Stimulated activated CD4-positive, alpha-beta T cell treated with anti-CD3 and anti-CD28 coated beads, Interleukin-2, amount 100 ng/mL, for 4 hours (primary cell): Measurements from ENCODE around the gene CCDC12.

Experiments
- DNase-seq: peaks from one replicate; pipeline ENCODE4 v3.0.0-alpha.2; 2020; ENCODE audit warnings: low read depth

CCDC12 gene

DNA sequence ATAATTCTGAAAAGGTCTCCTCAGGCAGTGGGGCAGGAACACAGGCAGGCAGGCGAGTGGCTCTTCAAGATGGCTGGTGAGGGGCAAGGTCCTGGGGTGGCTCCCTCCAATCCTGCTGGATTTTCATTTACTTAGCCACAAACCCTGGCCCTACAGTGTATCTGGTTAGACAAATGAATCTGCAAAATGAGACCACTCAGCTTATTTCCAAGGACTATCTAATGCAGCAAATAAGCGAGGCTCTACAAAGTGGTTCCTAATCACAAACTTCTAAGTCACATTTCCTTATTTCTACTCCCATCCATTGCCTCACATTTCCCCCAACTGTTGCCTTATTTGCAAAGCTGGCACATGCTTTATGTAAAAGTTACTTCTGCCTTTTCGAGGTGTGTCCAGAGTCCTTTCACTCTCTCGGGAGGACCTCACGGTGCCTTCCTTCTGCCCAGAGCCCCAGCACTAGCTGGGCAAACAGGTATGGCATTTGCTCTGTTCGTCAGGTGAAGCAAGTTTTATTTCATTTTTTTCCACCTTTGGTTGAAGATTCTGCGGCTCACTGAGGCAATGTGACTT lies 40.5 kb downstream of the CCDC12 start:
- no peak for DNase-seq

DNA sequence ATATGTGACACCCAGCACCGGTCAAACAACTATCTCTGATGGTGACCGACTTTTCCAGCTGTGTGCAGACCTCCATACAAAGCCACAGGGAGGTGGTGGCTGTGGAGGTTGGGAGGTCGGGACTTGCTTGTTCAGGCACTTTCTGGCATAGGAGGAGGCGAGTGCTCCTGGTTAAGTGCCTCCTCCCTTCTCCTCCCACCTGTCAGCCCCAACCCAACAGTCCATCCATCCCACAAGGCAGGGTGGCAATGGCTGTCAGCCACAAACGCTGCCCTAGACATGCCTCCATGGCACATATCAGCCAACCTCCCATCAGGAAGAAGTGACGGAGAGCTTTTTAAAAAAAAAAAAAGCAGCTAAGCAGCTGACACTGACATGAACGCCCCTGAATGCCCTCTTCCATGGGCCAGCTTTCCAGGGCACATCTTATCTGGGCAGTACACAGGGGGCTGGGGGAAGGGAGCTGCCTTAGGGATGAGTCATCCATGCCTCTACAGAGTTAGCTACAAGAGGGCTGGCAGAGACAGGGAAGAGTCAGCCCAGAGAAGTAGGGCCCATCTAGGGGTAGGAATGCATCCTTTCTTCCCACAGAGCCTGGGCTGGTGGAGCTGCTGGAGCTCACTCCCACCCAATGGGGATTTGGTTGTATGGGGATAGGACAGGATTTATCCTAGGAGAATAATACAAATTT lies 41.2 kb downstream of the CCDC12 start:
- DNase-seq: no peak

DNA sequence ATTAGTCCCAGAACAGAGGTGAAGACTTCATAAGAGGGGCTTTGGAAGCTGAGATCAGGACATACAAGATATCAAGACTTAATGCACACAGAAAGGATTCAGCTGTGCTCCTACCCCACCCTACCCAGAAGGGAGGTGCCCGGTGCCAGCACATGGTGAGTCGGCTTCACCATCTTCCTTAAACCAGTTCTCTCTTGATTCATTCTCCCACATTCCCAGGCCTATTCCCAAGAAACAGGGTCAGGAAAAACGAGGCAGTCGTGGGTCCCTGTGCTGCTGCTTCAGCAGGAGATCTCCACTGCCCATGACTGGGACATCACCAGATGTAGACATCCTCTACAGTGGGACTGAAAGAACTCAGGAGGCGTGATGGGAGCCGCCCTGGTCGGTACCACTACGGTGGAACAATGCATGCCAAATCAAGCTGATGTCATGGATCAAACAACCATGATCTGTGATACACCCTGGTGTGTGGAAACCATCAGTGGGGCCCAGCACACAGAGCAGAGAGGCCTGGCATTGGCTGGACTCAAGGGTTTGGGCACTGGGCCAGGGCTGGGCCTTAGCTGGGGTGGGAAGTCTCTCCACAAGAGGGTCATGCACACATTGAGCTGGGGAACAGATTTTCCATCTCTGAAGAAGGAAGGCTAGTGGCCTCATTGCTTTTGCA lies 41.9 kb downstream of the CCDC12 start:
- no peak for DNase-seq

DNA sequence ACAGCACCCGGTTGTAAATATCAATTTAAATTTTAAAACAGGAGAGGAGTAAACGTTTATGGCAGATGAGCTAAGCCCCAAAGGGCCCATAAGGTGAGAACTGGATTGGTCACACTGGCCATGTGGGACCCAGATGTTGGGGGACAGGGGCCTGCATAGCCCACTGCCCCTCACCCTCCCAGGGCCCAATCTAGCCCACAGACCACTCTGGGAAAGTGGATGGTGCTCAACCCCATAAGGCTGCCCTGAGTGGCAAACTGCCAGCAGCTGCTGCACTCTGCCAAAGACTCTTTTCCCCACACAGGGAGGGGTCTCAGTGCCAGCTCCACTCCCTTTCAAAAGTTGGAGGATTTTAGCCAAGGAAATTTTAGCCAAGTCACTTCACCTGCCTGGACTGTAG lies 42.5 kb downstream of the CCDC12 start:
- no peak for DNase-seq

DNA sequence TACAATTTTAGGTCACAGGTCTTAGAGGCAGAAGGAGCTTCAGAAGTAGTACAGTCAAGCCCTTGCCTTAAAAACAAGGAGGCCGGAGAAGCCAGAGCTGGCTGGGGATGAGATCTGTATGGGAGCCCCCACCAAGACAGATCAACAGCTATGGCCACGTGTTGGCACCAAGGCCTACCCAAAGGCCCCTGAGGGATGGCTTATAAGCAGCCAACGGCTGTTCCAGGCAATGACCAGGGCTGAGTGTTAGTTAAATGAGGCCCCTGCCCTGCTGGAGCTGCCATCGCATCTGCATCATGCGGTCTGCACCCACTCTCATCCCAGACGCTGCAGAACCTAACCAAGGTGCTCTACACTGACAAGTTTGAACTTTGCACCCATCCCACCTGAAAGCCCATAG lies 43.3 kb downstream of the CCDC12 start:
- DNase-seq: no peak

DNA sequence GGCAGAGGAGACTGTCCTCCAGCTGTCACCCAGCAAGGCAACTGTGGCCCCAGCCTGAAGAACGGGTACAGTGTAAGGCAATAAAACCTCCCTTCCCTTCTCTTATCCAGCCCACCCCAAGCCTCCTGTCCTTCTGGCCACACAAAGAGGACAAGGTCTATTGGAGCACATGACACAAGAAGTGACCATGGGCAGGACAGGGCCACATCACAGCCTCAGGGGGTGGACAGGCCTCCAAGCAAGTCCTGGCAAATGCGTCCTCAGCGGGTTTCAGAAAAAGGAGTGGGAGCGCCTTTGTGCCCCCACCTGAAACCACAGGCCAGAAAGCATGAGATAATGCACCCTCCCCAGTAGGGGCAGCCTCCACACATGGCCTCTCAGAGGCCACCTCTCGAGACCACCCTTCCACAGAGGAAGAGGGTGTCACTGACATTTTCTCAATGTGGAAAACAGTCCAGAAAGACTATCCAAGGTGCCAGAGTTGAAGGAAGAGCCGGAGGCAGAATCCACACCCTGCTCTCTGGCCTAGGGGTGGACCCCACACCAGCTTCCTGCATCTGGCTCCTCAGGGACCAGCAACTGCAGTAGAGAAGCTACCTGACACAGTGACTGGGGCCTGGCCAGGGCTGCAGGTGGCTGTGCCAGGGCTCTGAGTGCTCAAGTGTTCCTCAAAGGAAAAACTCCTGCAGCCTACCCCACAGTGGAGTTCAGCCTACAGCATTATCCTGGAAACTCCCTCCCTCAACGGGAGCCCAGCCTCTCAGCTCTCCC lies 43.9 kb downstream of the CCDC12 start:
- DNase-seq: no peak

DNA sequence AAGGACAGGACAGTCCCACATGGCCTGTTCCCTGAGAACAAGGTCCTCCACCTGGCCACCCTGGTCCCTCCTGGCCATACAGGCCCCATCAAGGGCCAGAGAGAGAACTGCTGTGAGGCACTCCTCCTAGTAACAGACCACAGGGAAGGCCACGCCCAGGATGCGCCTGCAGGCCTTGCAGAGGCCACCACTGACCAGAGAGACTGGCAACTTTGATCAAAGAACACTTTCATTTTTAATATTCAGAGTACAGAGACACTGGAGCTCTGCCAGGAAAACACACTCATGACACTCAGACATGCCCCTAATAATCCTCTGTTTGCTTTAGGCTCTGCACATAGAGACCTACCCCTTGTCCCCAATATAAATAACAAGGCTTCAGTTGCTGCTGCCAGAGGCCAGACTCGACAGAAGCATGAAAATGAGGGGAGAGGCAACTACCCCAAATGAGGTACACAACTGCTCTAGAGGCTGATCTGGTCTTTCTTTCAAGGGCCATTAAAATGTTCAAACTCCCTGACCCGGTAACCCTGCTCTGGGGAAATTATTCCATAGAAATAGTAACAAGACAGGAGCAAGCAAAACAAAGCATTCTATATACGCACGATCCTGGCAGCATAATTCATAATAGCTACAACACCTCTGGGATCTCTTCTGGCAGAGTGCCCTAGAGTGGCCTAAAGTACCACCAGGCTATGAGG lies 44.8 kb downstream of the CCDC12 start:
- DNase-seq: no peak

DNA sequence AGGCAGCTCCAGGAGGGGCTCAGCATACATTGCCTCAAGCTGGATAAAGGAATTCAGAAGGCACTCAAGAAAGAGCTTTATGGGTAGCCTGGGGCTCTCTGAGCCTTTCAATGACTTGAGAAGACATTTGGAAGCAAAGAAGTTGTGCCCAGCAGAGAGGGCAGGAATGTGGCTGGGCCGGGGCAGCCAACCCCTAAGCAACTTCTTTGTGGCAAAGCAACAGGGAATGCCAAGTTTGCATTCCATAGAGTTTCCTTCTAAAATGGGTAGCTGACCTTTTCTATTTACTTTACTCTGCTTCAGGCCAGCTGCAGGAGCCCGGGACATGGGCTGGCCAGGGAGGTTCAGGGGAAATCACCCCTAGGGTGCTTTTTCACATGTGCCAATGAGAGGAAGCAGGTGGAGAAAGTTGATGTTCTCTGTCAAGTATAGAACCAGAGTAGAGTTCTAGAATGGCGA lies 45.6 kb downstream of the CCDC12 start:
- no peak for DNase-seq

DNA sequence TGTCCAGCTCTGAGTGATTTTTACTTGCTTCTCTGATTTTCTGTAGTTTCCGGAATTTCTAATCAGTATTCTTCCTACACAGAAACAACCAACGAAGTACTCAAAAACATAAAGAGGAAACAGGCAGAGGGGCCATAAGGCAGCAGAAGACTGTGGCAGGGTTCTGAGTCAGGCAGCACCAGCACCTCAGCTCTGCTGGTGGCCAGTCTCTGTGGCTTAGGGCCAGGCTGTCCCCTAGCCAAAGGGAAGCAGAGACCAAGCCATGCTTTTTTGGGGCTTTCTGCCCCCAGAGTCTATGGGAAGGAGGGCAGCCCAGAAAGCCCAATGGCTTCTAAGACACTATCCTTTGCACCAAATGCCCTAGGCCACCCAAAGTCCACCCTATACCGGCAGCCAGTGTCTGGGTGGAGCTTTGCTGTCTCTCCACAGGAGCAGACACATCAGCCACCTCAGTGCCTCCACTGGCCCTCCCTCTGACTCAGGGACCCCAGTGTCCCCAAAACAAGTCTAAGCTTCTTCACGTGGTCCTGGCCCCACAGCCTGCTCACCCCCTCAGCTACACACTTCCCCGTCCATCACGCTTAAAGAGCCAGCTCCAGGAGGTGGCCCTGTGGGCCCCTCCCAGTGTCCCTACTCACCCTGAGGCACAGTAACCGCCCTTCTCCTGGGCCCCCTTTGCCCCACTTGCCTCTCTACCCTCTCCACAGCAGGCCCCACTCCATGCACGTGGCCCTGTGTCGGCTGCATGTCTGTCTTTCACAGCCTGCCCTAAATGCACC lies 46.2 kb downstream of the CCDC12 start:
- DNase-seq: no peak

DNA sequence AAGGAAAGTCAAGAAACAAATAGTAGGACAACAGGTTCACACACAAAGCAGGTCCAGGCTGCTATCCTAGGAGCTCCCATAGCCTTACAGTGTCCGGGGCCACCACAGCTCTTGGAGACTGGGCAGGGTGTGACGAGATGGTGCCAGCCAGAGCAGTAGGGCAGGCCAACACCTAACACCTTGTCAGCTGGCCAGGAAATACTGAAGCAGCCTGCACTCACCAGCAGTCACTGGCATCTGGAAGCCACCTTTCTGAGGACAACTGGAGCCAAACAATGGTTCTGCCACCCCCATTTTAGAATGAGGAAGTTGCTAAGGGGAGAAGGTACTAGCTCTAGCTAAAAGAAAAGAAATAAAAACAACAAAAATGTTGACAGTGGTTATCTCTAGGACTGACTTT lies 47.2 kb downstream of the CCDC12 start:
- DNase-seq: no peak

DNA sequence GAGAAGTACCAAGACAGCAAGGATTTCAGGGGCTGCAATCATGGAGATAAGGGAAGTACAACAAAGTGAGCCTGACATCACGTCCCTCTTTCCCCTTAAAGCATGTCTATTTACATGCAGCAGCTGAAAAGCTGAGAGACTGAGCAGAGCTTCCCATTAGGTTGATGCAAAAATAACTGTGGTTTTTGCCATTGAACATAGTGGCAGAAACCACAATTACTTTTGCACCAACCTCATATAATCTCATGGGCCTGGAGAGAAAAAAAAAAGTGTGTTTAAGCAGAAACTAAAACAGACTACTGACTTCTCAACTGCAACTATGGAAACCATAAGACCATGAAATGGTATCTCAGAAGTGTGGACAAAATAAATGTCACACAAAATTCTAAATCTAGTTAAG lies 48.3 kb downstream of the CCDC12 start:
- no peak for DNase-seq

DNA sequence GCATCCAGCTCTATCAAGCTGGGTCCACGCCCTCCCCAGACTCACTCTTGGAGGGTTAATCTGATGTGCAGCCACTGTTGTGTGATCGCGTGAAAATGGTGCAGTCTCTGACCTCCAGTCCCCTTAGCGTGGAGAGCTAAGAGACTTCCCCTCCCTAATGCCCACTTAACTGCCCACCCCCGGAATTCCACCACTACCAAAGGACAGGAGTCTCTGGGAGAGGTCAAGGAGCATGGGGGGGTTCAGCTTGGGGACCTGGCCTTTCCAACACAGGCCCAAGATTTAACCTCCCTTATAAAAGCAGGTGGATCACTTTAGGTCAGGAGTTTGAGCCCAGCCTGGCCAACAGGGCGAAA lies 48.8 kb downstream of the CCDC12 start:
- DNase-seq: no peak

DNA sequence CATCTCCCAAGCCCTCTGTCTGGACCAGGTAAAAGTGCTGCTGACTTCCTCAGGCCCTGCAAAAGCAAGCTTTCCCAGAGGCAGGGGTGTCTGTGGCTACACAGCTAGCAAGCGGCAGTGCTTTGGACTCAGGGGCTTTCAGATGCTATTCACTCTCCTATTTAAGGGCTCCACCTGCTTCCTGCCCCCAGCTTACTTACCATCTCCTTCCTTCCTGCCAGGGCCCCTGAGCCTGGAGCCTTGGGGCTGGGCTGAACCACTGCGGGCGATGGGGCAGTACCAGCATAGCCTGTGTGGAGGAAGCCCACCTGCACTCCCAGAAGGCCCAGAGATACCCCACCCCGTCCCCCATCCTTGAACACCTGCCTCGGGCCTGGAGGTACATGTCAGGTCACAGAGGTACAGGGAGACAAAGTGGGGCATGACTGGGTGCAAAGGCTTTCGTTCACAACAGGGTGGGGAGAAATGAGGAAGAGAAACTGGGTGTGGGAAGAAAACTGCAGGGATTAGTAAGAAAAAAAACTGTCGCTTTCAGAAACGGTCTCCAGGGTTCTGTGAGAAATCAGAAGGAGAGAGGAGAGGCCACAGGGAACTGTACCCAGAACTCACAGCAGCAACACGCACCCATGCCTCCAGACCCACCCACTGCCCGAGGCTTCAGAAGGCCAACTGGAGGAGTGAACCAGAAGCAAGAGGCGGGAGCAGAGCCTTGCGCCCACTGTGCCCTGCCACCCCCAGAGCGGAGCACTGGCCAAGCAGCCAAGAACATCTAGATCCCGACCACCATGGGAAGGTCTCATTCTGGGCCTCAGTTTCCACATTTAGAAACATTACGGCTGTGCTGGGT lies 49.5 kb downstream of the CCDC12 start:
- DNase-seq: no peak

DNA sequence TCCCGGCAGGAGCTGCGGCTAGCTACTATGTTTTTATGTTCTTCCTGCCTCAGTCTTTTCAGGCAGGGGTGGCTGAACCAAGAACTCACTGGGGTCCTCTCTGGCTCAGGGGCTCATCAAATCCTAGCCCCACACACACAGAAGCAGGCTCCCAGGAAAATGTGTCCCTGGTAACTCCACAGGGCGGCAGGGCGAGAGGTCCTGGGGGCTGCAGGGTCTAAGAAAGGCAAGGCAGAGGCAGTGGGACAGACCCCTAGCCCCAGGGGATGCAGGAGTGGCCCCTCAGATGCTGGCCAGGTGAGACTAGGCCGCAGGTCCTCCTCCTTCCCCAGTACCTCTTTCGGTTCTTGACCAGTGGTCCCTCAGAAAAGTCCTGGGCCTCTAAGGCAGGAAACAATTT lies 50.1 kb downstream of the CCDC12 start:
- no peak for DNase-seq

DNA sequence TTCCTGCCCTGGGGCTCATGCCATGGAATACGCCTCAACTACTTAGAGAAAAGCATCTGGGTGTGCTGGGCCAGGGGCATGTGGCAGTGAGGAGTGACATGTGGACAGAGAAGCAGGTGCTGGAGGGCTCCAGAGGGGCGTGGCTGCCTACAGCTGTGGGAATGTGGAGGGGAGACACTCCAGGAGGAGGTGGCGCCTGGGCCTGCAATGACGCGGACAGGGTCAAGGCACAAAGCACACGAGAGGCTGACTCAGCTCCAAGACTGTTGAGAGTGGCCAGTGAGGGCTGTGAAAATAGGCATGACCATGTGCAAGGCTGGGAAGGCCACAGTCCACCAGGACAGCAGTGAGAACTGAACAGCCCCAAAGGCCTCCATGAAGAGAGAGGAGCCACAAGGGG lies 50.5 kb downstream of the CCDC12 start:
- DNase-seq: no peak

DNA sequence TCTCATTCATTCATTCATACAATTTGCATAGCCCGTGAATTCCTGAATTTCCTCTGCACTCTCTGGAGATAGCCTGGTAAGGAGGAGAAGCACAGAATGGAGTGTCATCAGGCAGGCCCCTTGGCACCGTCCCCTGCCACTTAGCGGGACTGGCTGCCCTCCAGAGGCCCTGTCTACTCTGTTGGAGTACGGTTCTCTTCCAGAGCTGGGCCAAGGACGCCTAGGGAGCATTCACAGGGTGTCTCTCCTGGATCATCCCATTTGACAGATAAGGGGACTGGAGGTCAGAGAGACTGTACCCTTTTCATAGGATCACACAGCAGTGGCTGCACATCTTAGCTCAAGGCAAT lies 51.0 kb downstream of the CCDC12 start:
- no peak for DNase-seq

DNA sequence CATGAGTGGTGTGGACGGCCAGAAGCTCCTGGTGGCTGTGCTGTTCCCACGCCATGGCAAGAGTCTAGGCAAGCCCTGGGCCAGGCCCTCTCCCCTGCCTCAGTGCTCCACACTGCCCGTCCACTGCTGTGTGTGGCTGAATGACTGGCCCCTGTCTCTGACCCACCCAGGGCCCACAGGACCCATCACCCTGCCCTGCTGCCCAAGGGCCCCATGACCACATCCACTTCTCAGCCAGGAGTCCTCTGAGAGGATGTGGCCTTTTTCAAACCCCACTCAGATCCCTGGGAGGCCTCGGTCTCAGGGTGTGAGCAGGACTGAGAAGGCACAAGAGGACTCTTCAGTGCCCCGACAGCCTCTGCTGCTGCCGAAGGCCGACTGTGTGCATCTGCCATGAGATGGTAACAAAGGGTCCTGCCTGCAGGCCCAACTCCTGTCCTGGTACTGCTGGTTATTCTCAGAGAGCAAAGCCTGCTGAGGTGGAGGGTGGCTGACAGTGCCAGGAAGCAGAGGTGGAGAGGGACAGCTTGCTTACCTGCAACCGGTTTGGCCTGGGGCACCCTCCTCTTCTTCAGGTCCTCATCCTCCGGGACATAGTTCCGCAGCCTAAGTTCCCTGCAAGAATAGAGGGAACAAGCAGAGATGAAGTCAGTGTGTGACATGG lies 51.5 kb downstream of the CCDC12 start:
- no peak for DNase-seq

DNA sequence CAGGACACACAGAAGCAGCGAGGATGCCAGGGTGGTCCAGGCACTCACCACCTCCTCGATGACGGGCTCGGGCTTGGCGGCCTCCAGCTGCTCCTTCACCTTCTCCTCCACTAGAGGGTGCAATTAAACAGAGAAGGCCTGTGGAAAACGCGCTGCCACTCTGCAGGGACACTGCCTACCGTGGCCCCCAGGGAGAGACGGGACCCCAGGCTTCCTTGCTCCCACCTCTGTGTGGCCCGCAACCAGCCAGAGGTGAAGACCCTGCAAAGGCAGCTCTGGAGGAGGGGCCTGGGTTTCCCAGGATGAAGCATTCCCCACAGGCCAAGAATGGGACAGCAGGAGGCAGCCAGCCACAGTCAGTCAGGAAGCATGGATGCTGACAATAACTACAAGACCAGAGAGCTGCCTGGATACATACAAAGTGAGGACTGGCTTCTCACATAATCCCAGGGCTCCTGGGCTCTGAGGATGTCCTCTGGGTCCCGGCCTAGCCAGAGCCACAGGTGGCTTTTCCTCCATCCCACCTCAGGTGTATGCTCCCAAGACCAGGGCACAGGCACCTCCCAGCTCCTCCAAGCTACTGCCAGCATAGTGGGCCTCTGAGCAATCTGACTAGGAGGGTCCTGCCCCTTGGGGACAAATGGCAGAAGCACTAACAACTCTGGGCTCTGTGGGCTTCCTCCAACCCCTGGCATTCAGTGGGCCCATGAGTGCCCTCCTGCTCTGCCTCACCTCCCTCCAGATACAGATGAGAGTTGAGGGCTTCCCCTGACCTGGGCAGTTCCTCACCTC lies 52.8 kb downstream of the CCDC12 start:
- DNase-seq: no peak

DNA sequence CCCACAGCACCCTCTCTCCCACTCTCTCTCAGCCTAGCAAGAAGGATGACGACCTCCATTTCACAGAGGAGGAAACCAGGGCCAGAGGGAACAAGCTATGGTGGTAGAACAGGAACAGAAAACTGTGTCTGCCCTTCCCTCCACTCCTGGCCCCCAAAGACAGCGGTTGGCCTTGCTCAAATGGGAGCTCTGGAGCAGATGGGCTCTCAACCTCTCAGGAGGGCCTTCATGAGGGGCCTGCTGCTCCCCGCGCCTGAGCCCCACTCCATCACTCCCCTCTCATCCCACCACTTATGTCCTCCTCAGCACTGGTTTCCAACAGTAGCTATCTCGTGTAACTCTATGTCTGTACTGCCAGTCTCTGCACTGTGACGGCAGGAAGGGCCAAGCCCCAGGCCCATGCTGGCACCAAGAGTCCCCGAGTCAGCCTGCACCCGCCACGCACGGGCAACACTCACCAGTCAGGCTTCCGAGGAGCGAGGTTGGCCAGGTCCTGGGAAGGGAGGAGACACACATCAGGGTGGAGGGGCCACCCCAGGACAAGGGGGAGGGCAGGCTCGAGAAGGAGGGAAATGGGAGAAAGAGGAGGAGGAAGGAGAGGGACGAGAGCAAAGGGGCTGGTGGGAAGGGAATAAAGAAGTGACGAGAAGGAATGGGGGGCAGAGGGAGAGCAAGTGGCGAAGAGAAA lies 53.5 kb downstream of the CCDC12 start:
- DNase-seq: no peak
